GM21526 (cell line): ENCODE results near the gene HADH.

Experiments
- ATAC-seq: cut with Tn5 transposase; IDR thresholded peaks from one replicate; pipeline ENCODE4 v1.9.1; 2021; ENCODE audit warnings: moderate library complexity; ENCODE audit not compliant: unreplicated experiment, low FRiP score

HADH gene

GRCh38 chr4:108054025-108054638 is 64.4 kb downstream of the HADH start:
- ATAC-seq: no peak

- no peak for ATAC-seq
These were observed 66.1 kb downstream of the HADH start for GRCh38 chr4:108055787-108056186.

GRCh38 chr4:108056418-108056817 is 66.7 kb downstream of the HADH start:
- ATAC-seq: no peak

- ATAC-seq: no peak
These were observed 69.2 kb downstream of the HADH start for GRCh38 chr4:108058685-108059440.

GRCh38 chr4:108060164-108060563 is 70.5 kb downstream of the HADH start:
- ATAC-seq: no peak

GRCh38 chr4:108060686-108061321 is 71.1 kb downstream of the HADH start:
- no peak for ATAC-seq

- no peak for ATAC-seq
These were observed 78.8 kb downstream of the HADH start for GRCh38 chr4:108068442-108068841.

GRCh38 chr4:108070775-108071174 is 81.1 kb downstream of the HADH start:
- ATAC-seq: no peak

- peak; percentile 75 for ATAC-seq
These were observed 82.6 kb downstream of the HADH start for GRCh38 chr4:108072300-108072699.

GRCh38 chr4:108078024-108078733 is 88.5 kb downstream of the HADH start:
- no peak for ATAC-seq

GRCh38 chr4:108080747-108081146 is 91.1 kb downstream of the HADH start:
- ATAC-seq: no peak

- ATAC-seq: no peak
These were observed 91.6 kb downstream of the HADH start for GRCh38 chr4:108081256-108081655.
